Lower lobe of right lung (tissue), 2 donors: ENCODE results near the gene BCL2. TPM values are rescaled to one million over a fixed set of nuclear protein-coding genes. Genes with fewer than 3 reads are reported as not detected.

Experiments used
- ATAC-seq, 2 donors: fragments of 200-7000 bp; cut with Tn5 transposase; one replicate each; pipeline ENCODE4 v1.9.1; 2020 to 2022; ENCODE audit warnings: mild to moderate bottlenecking in 2 of 2, moderate library complexity in 2 of 2
- DNase-seq: peaks from one replicate; pipeline ENCODE4 v3.0.0-alpha.2; 2020
- H3K27ac ChIP-seq: fragments of 200-600 bp; one replicate; pipeline ENCODE4 v1.8.0; 2022
- H3K27me3 ChIP-seq: fragments of 200-600 bp; one replicate; pipeline ENCODE4 v1.8.0; 2022; ENCODE audit warnings: low read depth
- H3K36me3 ChIP-seq: fragments of 200-600 bp; one replicate; pipeline ENCODE4 v1.8.0; 2022; ENCODE audit warnings: mild to moderate bottlenecking
- H3K4me1 ChIP-seq: fragments of 200-600 bp; one replicate; pipeline ENCODE4 v1.8.0; 2022
- H3K4me3 ChIP-seq: fragments of 200-600 bp; one replicate; pipeline ENCODE4 v1.8.0; 2022; ENCODE audit warnings: mild to moderate bottlenecking
- H3K9me3 ChIP-seq: fragments of 200-600 bp; one replicate; pipeline ENCODE4 v1.8.0; 2022
- CTCF ChIP-seq: fragments of 200-600 bp; IDR thresholded peaks from one replicate; pipeline ENCODE4 v1.8.0; 2022; ENCODE audit warnings: antibody characterized with exemption, mild to moderate bottlenecking
- intact Hi-C: fragments of 100-400 bp; cut with DNase I; formaldehyde crosslinking; loops from one replicate; pipeline ENCODE4 v1.11.0; 2022
- total RNA-seq: library from RNA; stranded (reverse); fragmentation: NEBNext Ultra II Directional; extraction: Animal tissue kit (Norgen Biotek cat#: 25700); gene quantifications from one replicate; pipeline ENCODE4 v1.2.1, GENCODE V29; 2021
- donor health status: DM: no; HTN: yes; CAD: no; lungs with severe emphysema.

Gene BCL2
- total RNA-seq, 1 donor from 2014 or later = 11.0 TPM

- no peak overlapping the region for H3K4me3 ChIP-seq
- peaks cover 4% of the 10 kb centered on the region for H3K4me1 ChIP-seq
- H3K36me3 ChIP-seq = no peaks in the 10 kb centered on the region
- no peak for TF ChIP-seq CTCF
- ATAC-seq (no peak), DNase-seq (no peak)
- no peaks in the 10 kb centered on the region for H3K27me3 ChIP-seq
- no peaks in the 10 kb centered on the region for H3K9me3 ChIP-seq
- H3K27ac ChIP-seq = no peak overlapping the region
- intact Hi-C loops = no loop called here
Measured at GRCh38 chr18:63078471-63078870, 241.1 kb downstream of the BCL2 start.

GRCh38 chr18:63074981-63075404, 244.6 kb downstream of the BCL2 start:
- peak overlapping the region; percentile 42 for H3K27ac ChIP-seq
- DNase-seq = peak; percentile 86

GRCh38 chr18:63073481-63073880, 246.1 kb downstream of the BCL2 start:
- no peaks in the 10 kb centered on the region for H3K36me3 ChIP-seq
- no peaks in the 10 kb centered on the region for H3K27me3 ChIP-seq
- peaks cover 4% of the 10 kb centered on the region for H3K4me1 ChIP-seq
- intact Hi-C loops = no loop called here
- no peak overlapping the region for H3K27ac ChIP-seq
- TF ChIP-seq CTCF = no peak
- ATAC-seq = no peak
- H3K4me3 ChIP-seq = no peak overlapping the region
- DNase-seq = no peak
- no peaks in the 10 kb centered on the region for H3K9me3 ChIP-seq

More at GRCh38 chr18:63074981-63075404, 244.6 kb downstream of the BCL2 start:
- Histone ChIP-seq H3K4me1 (peaks cover 4% of the 10 kb centered on the region), H3K36me3 (no peaks in the 10 kb centered on the region), H3K4me3 (peak overlapping the region; percentile 49), H3K9me3 (no peaks in the 10 kb centered on the region), H3K27me3 (no peaks in the 10 kb centered on the region)
- peak; percentile 94 to 99 for ATAC-seq
- TF ChIP-seq CTCF = no peak
- intact Hi-C loops = no loop called here

Other genes starting within 250 kb of the BCL2 start
- gene KDSR, start 47.4 kb upstream of the BCL2 start, total RNA-seq = 68.5 TPM
- 63.6 TPM for gene VPS4B, start 102.7 kb upstream of the BCL2 start, total RNA-seq
- gene SERPINB5, start 157.2 kb upstream of the BCL2 start, total RNA-seq = not detected
- gene SERPINB12, start 222.6 kb upstream of the BCL2 start, total RNA-seq = not detected